HepG2 (cell line): Measurements from ENCODE around the gene FAM83G. TPM values are rescaled to one million over a fixed set of nuclear protein-coding genes. Genes with fewer than 3 reads are reported as not detected.

Source experiments
- ATF7-NPFF ChIP-seq: sonication (generic); formaldehyde crosslinking; IDR thresholded peaks from 2 replicates; pipeline ENCODE4 v1.8.1; 2023; ENCODE audit warnings: mild to moderate bottlenecking, low read depth, missing genetic modification reagents, moderate library complexity
- CC2D1A ChIP-seq: sonication (generic); formaldehyde crosslinking; IDR thresholded peaks from 2 replicates; pipeline ENCODE4 v1.8.1; 2023; ENCODE audit warnings: mild to moderate bottlenecking, missing genetic modification reagents
- CSRNP1 ChIP-seq: sonication (generic); formaldehyde crosslinking; IDR thresholded peaks from 2 replicates; pipeline ENCODE4 v1.8.1; 2023; ENCODE audit warnings: mild to moderate bottlenecking, missing genetic modification reagents
- FOXC1 ChIP-seq: sonication (generic); formaldehyde crosslinking; IDR thresholded peaks from 2 replicates; pipeline ENCODE4 v1.8.0; 2022; ENCODE audit warnings: mild to moderate bottlenecking, missing genetic modification reagents, borderline replicate concordance
- HNF1A ChIP-seq, 2 experiments: sonication (generic) in 1 of 2; formaldehyde crosslinking in 1 of 2; IDR thresholded peaks; 2 replicates each; pipeline versions ENCODE4 v1.4.0 to v1.6.1; 2016 to 2020; ENCODE audit warnings: borderline replicate concordance in 1 of 2, low read depth in 1 of 2, mild to moderate bottlenecking in 1 of 2, missing genetic modification reagents in 1 of 2
- IRF2 ChIP-seq: IDR thresholded peaks from 2 replicates; pipeline ENCODE4 v1.6.1; 2018; ENCODE audit warnings: missing genetic modification reagents, missing compliant biosample characterization
- MEF2D ChIP-seq: sonication (generic); formaldehyde crosslinking; IDR thresholded peaks from 2 replicates; pipeline ENCODE4 v1.5.1; 2020; ENCODE audit warnings: mild to moderate bottlenecking, missing genetic modification reagents
- NFYC ChIP-seq: IDR thresholded peaks from 2 replicates; pipeline ENCODE4 v1.6.1; 2016; ENCODE audit warnings: missing genetic modification reagents, missing compliant biosample characterization
- PAF1 ChIP-seq: IDR thresholded peaks from 2 replicates; pipeline ENCODE4 v1.6.1; 2016; ENCODE audit warnings: missing genetic modification reagents, missing compliant biosample characterization
- SALL1 ChIP-seq: sonication (generic); formaldehyde crosslinking; IDR thresholded peaks from 2 replicates; pipeline ENCODE4 v1.8.0; 2022; ENCODE audit warnings: mild to moderate bottlenecking, missing genetic modification reagents
- SMAD1 ChIP-seq: sonication (generic); formaldehyde crosslinking; IDR thresholded peaks from 2 replicates; pipeline ENCODE4 v1.4.0; 2020; ENCODE audit warnings: missing genetic modification reagents, low read depth, mild to moderate bottlenecking, borderline replicate concordance
- ZBTB37 ChIP-seq: sonication (generic); formaldehyde crosslinking; IDR thresholded peaks from 2 replicates; pipeline ENCODE4 v1.4.0; 2020; ENCODE audit warnings: mild to moderate bottlenecking, missing genetic modification reagents
- ZKSCAN5 ChIP-seq: sonication (generic); formaldehyde crosslinking; IDR thresholded peaks from 2 replicates; pipeline ENCODE4 v1.5.1; 2020; ENCODE audit warnings: mild to moderate bottlenecking, missing genetic modification reagents
- ZNF274 ChIP-seq: sonication (generic); formaldehyde crosslinking; IDR thresholded peaks from 2 replicates; pipeline ENCODE4 v1.5.1; 2020; ENCODE audit warnings: mild to moderate bottlenecking, missing genetic modification reagents
- ZNF326 ChIP-seq: sonication (generic); formaldehyde crosslinking; IDR thresholded peaks from 2 replicates; pipeline ENCODE4 v1.4.0; 2020; ENCODE audit warnings: missing genetic modification reagents, borderline replicate concordance
- ZNF34 ChIP-seq: sonication (generic); formaldehyde crosslinking; IDR thresholded peaks from 2 replicates; pipeline ENCODE4 v1.4.0; 2020; ENCODE audit warnings: mild to moderate bottlenecking, missing genetic modification reagents, borderline replicate concordance
- ZNF75D ChIP-seq: sonication (generic); formaldehyde crosslinking; IDR thresholded peaks from 2 replicates; pipeline ENCODE4 v1.8.1; 2023; ENCODE audit warnings: missing genetic modification reagents, mild to moderate bottlenecking, borderline replicate concordance
- ZNF784 ChIP-seq: sonication (generic); formaldehyde crosslinking; IDR thresholded peaks from 2 replicates; pipeline ENCODE4 v1.5.1; 2020; ENCODE audit warnings: missing genetic modification reagents, mild to moderate bottlenecking, borderline replicate concordance
- polyA plus RNA-seq, 8 experiments: library from polyadenylated mRNA; depleted of rRNA in 3 of 8; stranded (reverse) in 7 of 8; unstranded in 1 of 8; fragments of >200 nt; fragmentation: Illumina TruSeq in 4 of 8; extraction: Trizol in 4 of 8; gene quantifications; 2 replicates each; pipeline versions ENCODE4 v1.2.1 to v1.2.3, GENCODE V29; 2011 to 2016; ENCODE audit warnings: low read depth in 4 of 8, missing spikeins in 1 of 8, mixed read lengths in 1 of 8; ENCODE audit not compliant: insufficient read depth in 1 of 8
- total RNA-seq, 5 experiments: library from RNA; depleted of rRNA; stranded (reverse); fragments of >200 nt; fragmentation: Illumina TruSeq; extraction: Trizol; gene quantifications; 2 replicates each; pipeline ENCODE4 v1.2.3, GENCODE V29; 2016; ENCODE audit warnings: low read depth in 1 of 5

The FAM83G gene
- total and polyA plus RNA-seq, 2 of the 13 experiments (the other 11 are each of a cell fraction or from before 2014, with no cell fraction given) = 13.7 to 18.6 TPM

GRCh38 chr17:18981642-18982424 lies 22.7 kb downstream of the FAM83G start (continued):
- TF ChIP-seq CSRNP1 (CRISPR knock-in tag) (peak; percentile 59; the same call in 1 of the 2 replicates), SALL1 (CRISPR knock-in tag) (peak; percentile 63), FOXC1 (peak; percentile 36; the same call in 1 of the 2 replicates), ZNF34 (CRISPR knock-in tag) (0 out of 2 replicates have a peak, but pooled peaks have one; percentile 40), NFYC (no peak), ZKSCAN5 (no peak), IRF2 (CRISPR knock-in tag) (no peak), ZNF75D (CRISPR knock-in tag) (no peak), HNF1A (IDR thresholded peaks at IDR 0.05; ENCODE audit: low read depth) (no peak), HNF1A (CRISPR knock-in tag; IDR thresholded peaks at IDR 0.05; ENCODE audit: borderline replicate concordance) (no peak), ZBTB37 (CRISPR knock-in tag) (no peak), CC2D1A (CRISPR knock-in tag) (no peak), ZNF326 (CRISPR knock-in tag) (no peak), ZNF274 (CRISPR knock-in tag) (no peak), PAF1 (CRISPR knock-in tag) (no peak), SMAD1 (CRISPR knock-in tag) (no peak), ZNF784 (CRISPR knock-in tag) (peak; percentile 36; the same call in 1 of the 2 replicates), ATF7-NPFF (CRISPR knock-in tag) (no peak), MEF2D (CRISPR knock-in tag) (0 out of 2 replicates have a peak, but pooled peaks have one; percentile 19)
